Astrocyte of the spinal cord (primary cell): Measurements from ENCODE around the gene MEPCE.

ENCODE experiments used
- DNase-seq: peaks from one replicate; pipeline ENCODE4 v3.0.0; 2011; ENCODE audit warnings: low read depth, low spot score
- H3K4me3 ChIP-seq: 2 replicates; pipeline ENCODE4 v1.5.1; 2011; ENCODE audit warnings: low read depth, mild to moderate bottlenecking, low read length, moderate library complexity
- in situ Hi-C: cut with HindIII; loops from 2 replicates; pipeline ENCODE4 v1.10.0; 2017; ENCODE audit warnings: low sequenced_read_pairs
- TF ChIP-seq, protein P1 (sequence below): IDR thresholded peaks from 2 replicates; pipeline ENCODE4 v1.5.1; 2012; ENCODE audit warnings: low read depth, mild to moderate bottlenecking, low read length, inconsistent platforms

MEPCE gene

DNA sequence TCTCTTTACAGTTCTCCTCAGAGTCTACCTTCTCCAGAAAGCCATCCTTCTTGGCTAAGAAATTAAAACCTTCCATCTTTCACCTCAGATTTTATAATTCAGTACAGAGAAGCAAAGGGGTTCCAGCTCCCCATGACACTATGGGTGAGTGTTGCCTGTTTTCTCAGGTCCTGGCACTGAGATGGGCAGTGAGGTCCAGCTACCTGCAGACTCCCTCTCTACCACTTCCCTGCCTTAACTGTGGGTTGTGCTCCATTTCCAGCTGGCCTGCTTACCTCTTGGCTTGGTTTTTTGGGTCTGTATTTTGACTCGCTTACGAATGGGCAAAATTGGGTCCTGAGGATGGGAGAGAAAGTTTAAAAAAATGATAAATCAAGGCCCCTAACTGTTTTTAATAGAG lies 27.4 kb upstream of the MEPCE start:
- in situ Hi-C loops, result no loop called here
- no peak overlapping the region for H3K4me3 ChIP-seq
- no peak for DNase-seq
- TF ChIP-seq, protein P1, sequence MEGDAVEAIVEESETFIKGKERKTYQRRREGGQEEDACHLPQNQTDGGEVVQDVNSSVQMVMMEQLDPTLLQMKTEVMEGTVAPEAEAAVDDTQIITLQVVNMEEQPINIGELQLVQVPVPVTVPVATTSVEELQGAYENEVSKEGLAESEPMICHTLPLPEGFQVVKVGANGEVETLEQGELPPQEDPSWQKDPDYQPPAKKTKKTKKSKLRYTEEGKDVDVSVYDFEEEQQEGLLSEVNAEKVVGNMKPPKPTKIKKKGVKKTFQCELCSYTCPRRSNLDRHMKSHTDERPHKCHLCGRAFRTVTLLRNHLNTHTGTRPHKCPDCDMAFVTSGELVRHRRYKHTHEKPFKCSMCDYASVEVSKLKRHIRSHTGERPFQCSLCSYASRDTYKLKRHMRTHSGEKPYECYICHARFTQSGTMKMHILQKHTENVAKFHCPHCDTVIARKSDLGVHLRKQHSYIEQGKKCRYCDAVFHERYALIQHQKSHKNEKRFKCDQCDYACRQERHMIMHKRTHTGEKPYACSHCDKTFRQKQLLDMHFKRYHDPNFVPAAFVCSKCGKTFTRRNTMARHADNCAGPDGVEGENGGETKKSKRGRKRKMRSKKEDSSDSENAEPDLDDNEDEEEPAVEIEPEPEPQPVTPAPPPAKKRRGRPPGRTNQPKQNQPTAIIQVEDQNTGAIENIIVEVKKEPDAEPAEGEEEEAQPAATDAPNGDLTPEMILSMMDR, result no peak

DNA sequence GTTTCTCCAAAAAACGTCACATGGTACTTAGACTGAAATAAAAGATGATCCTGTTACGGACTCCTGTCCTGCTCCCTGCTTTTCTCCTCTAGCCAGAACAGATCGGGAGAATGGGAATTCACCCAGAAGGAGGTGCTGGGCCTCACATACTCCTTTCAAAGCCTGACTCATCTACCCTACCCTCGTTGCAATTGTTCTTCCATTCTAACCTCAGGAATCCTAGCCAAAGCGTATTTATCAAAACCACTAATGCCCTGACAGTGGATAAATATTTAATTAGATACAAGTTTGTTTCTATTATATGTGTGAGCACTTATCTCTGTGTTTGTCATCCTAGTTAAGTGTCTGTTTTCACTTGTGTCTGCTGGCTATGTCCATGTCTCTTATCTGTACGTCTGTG lies 22.9 kb upstream of the MEPCE start:
- DNase-seq, result peak; percentile 61
- in situ Hi-C loops, result no loop called here
- TF ChIP-seq, protein P1, result no peak
- no peak overlapping the region for H3K4me3 ChIP-seq

DNA sequence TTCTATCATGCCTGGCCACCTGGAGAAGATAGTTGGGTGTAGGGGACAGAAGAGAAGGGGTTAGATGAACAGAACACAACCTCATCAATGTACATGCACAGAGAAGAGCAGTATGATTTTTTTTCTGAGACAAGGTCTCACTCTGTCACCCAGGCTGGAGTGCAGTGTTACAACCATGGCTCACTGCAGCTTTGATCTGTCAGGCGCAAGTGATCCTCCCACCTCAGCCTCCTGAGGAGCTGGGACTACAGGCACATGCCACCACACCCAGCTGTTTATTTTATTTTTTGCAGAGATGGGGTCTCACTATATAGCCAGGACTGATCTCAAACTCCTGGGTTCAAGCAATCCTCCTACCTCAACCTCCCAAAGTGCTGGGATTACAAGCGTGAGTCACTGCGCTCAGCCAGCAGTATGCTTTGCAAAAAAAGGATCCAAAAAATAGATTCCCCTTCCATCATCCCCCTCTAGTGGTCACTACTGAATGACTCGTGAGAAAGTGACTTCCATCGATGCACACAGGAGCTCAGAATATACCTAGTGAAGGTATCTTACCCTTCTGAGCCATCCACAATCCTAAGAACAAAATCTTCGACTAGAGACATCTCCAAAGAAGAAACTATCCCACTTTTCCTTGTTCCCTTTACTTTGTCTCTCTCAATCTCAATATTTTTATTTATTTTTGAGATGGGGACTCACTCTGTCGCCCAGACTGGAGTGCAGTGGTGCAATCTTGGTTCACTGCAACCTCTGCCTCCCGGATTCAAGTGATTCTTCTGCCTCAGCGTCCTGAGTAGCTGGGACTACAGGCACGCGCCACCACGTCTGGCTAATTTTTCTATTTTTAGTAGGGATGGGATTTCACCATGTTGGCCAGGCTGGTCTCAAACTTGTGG lies 22.1 kb upstream of the MEPCE start:
- no peak overlapping the region for H3K4me3 ChIP-seq
- in situ Hi-C loops, result no loop called here
- TF ChIP-seq, protein P1, result peak; percentile 81
- DNase-seq, result peak; percentile 74

DNA sequence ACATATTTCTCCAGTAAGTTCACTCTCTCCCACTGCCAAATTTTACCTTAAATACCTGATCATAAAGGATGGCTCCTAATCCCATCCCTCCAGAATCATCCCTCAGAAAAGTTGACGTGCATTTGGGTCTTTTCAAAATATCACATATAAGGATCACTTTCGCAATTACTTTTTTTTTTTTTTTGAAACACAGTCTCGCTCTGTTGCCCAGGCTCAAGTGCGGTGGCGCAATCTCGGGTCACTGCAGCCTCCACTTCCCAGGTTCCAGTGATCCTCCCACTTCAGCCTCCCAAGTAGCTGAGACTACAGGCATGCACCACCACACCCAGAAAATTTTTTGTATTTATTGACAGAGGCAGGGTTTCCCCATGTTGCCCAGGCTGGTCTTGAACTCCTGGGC lies 18.5 kb upstream of the MEPCE start:
- TF ChIP-seq, protein P1, result no peak
- in situ Hi-C loops, result no loop called here
- no peak overlapping the region for H3K4me3 ChIP-seq
- no peak for DNase-seq

DNA sequence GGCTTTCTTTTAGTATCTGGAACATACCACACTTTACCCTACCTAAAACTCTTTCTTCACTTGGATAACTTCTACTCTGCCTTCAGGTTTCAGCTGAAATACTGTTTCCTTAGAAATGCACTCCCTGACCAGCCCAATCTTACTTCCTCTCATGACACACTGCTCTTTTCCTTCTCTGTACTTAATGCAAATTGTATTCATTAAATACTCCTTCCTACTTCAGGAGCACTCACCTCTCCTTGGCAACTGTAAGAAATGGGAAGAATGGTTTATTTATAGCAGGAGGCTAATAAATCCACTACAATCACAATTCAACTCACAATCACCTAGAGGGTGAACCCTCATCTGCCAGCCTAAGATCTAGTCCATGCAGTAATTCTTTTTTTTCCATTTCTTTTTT lies 16.3 kb upstream of the MEPCE start:
- no peak for DNase-seq
- in situ Hi-C loops, result no loop called here
- TF ChIP-seq, protein P1, result no peak
- no peak overlapping the region for H3K4me3 ChIP-seq

DNA sequence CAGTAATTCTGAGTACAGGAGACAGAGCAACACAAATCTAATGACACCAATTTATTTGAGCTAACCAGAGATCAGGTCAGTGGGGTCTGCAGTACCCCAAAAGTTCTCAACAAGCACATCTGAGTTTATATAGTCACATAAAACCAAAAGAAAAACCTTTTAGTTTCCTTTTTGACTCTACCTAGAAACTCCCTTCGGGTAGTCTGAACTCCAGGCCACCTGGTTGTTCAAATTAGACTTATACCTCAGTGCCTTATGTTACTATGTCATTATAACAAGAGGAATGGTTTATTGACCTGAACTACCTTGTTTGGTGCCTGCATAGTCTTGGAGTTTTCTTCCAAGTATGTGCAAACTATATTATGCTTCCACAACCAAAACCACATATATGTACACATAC lies 15.7 kb upstream of the MEPCE start:
- TF ChIP-seq, protein P1, result no peak
- DNase-seq, result no peak
- no peak overlapping the region for H3K4me3 ChIP-seq
- in situ Hi-C loops, result no loop called here
